ENCODE data around the gene ZNF552. TPM values are rescaled to one million over a fixed set of nuclear protein-coding genes. Genes with fewer than 3 reads are reported as not detected.

Gene ZNF552
- total RNA-seq, 1 donor from 2014 or later, result 10.4 TPM

- intact Hi-C loops (cut with micrococcal nuclease), result no loop called here
Observed at GRCh38 chr19:57779220-57779845, 35.4 kb downstream of the ZNF552 start.

- intact Hi-C loops (cut with micrococcal nuclease), result no loop called here
Observed at GRCh38 chr19:57778336-57778735, 36.4 kb downstream of the ZNF552 start.

GRCh38 chr19:57776764-57777296 is 37.9 kb downstream of the ZNF552 start:
- intact Hi-C loops (cut with micrococcal nuclease), result no loop called here

- intact Hi-C loops (cut with micrococcal nuclease), result no loop called here
Observed at GRCh38 chr19:57773488-57773887, 41.2 kb downstream of the ZNF552 start.

- intact Hi-C loops (cut with micrococcal nuclease), result no loop called here
Observed at GRCh38 chr19:57771417-57771816, 43.3 kb downstream of the ZNF552 start.

GRCh38 chr19:57769345-57770131 is 45.2 kb downstream of the ZNF552 start, which contains the start of gene ZNF586:
Gene ZNF586, plus strand, starts transcription at chr19:57769676. Its CDS starts 167 bp downstream, at chr19:57769843.
- intact Hi-C loops (cut with micrococcal nuclease), result loop anchor here (1.0 to 2.0 kb wide), 14 partner anchors 23 to 380 kb away; partner anchors contain the start of genes ZNF154, ZNF17, ZNF211 and ZNF416

GRCh38 chr19:57759096-57759495 is 55.6 kb downstream of the ZNF552 start:
- intact Hi-C loops (cut with micrococcal nuclease), result no loop called here

GRCh38 chr19:57757941-57758340 is 56.8 kb downstream of the ZNF552 start:
- intact Hi-C loops (cut with micrococcal nuclease), result no loop called here

Other genes with a start within 250 kb of the ZNF552 start
- gene ZNF416, start 236.0 kb downstream of the ZNF552 start, total RNA-seq, result 6.1 and 6.4 TPM in 2 replicates
- gene ZIK1, start 230.8 kb downstream of the ZNF552 start, total RNA-seq, result 5.5 and 7.0 TPM in 2 replicates
- gene ZNF530, start 215.0 kb downstream of the ZNF552 start, total RNA-seq, result 6.6 and 6.8 TPM in 2 replicates
- gene ZNF134, start 200.7 kb downstream of the ZNF552 start, total RNA-seq, result 13.9 and 18.5 TPM in 2 replicates
- gene ZNF211, start 181.7 kb downstream of the ZNF552 start, total RNA-seq, result 14.4 and 15.4 TPM in 2 replicates
- not detected in 2 replicates for gene ZSCAN4, start 146.0 kb downstream of the ZNF552 start, total RNA-seq
- 10.0 and 12.8 TPM in 2 replicates for gene ZNF551, start 132.9 kb downstream of the ZNF552 start, total RNA-seq
- gene ZNF154, start 105.7 kb downstream of the ZNF552 start, total RNA-seq, result 8.5 and 9.3 TPM in 2 replicates
- 12.2 and 13.0 TPM in 2 replicates for gene ZNF671, start 87.3 kb downstream of the ZNF552 start, total RNA-seq
- 15.4 and 16.4 TPM in 2 replicates for gene ZNF776, start 68.1 kb downstream of the ZNF552 start, total RNA-seq
- 18.4 and 18.5 TPM in 2 replicates for gene ZNF586, start 45.2 kb downstream of the ZNF552 start, total RNA-seq
- 17.7 and 22.2 TPM in 2 replicates for gene ZNF587B, start 15.4 kb upstream of the ZNF552 start, total RNA-seq
- gene ZNF587, start 34.9 kb upstream of the ZNF552 start, total RNA-seq, result 42.6 and 46.5 TPM in 2 replicates
- 12.5 and 12.9 TPM in 2 replicates for gene ZNF814, start 74.1 kb upstream of the ZNF552 start, total RNA-seq
- gene ZNF417, start 101.7 kb upstream of the ZNF552 start, total RNA-seq, result 16.5 and 21.6 TPM in 2 replicates
- 1.5 and 2.3 TPM in 2 replicates for gene ZNF418, start 120.5 kb upstream of the ZNF552 start, total RNA-seq
- 4.0 and 5.4 TPM in 2 replicates for gene ZNF256, start 132.8 kb upstream of the ZNF552 start, total RNA-seq
- gene C19orf18, start 159.6 kb upstream of the ZNF552 start, total RNA-seq, result 0.32 TPM in 1 of 2 replicates, not detected in the other
- gene ZNF606, start 187.9 kb upstream of the ZNF552 start, total RNA-seq, result 9.2 and 11.5 TPM in 2 replicates
- not detected in 2 replicates for gene ZSCAN1, start 219.1 kb upstream of the ZNF552 start, total RNA-seq
- 0.12 TPM in 1 of 2 replicates, not detected in the other for gene ZNF135, start 244.4 kb upstream of the ZNF552 start, total RNA-seq

Measured in T-helper 1 cell treated with Interleukin-12 subunit alpha and Interleukin-12 subunit beta and Interleukin-4 antibody, amounts not matched to agents 30 ng/mL and 1 ng/mL, for 36 hours (primary cell).